Hematopoietic multipotent progenitor cell treated with erythropoietin and hydrocortisone succinate and interleukin-3 and kit ligand, for 17 days (in vitro differentiated cells): ENCODE data around the gene SUN2.

ENCODE experiments used
- DNase-seq: peaks from one replicate; pipeline ENCODE4 v3.0.0-alpha.2; 2015; ENCODE audit warnings: low spot score

The SUN2 gene

DNA sequence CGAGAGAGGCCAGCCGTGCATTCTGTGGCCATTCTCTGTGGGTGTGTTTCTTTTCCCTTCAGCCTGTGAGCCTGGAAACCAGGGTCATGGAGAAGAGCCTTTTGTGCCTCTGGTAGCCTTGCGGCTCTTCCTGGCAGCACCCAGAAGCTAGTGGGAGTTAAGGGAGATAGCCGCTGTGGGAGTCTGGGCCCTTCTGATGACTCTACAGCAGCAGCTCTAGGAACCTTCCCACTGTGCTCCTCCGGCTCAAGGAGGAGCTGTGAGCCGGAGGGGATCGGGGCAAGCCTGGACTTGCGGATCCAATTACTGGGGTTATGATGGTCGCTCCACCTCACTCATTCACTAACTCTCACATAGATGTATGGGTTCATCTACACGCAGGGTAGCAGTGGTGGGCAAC is 39.5 kb downstream of the SUN2 start:
- DNase-seq, result no peak

DNA sequence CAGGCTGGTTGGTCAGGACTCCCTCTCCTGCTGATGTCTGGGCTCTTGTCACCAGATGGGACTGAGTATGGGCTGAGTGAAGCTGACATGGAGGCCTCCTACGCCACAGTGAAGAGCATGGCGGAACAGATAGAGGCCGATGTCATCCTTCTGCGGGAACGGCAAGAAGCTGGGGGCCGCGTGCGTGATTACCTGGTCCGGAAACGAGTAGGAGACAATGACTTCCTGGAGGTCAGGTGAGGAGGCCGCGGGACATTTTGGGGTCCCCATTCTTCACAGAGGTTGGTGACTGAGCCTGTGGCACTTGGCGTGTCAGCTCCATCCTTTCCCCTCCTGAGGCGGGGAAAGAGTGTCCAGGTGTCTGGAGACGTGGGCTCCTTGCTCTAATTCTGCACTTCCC is 39.9 kb downstream of the SUN2 start:
- no peak for DNase-seq

DNA sequence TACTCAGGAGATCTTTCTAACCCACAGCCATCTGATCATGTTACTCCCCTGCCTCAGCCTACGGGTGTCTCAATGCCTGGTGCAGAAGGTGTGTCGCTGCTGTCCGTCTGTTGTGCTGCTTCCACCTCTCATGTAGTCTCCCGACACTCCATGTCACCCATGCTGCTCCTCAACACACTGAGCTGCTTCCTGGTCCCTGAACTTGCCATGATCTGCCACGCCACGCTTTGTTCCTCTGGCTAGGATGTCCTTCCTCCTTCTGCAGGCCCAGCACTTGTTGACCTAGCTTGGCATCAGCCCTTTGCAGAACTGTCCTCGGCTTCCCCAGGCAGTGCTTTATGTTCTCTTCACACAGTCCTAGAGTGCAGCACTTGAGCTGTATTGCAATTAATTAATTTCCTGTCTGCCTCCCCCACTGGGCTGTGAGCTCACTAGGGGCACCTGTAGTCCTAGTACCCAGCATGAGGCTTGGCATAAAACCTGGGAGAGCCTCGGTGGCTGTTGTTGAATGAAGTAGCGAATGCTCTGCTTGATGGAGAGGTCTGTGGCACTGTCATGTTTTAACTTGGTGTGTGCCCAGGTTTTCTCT is 40.5 kb downstream of the SUN2 start:
- DNase-seq, result no peak

DNA sequence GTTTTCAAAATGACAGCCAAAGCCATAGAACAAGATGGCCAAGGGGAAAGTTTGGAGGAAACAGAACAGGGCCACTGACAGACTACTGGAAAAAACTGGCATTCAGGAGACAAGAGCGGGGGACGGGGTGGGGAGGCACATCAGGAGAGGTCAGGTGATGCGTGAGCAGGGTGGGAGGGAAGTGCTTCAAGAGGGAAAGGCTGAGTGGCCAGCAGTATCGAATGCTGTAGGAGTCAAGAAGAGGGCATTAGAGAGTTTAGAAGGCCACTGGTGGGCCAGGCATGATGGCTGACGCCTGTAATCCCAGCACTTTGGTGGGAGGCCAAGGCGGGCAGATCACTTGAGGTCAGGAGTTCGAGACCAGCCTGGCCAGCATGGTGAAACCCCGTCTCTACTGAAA is 41.9 kb downstream of the SUN2 start:
- DNase-seq, result no peak

DNA sequence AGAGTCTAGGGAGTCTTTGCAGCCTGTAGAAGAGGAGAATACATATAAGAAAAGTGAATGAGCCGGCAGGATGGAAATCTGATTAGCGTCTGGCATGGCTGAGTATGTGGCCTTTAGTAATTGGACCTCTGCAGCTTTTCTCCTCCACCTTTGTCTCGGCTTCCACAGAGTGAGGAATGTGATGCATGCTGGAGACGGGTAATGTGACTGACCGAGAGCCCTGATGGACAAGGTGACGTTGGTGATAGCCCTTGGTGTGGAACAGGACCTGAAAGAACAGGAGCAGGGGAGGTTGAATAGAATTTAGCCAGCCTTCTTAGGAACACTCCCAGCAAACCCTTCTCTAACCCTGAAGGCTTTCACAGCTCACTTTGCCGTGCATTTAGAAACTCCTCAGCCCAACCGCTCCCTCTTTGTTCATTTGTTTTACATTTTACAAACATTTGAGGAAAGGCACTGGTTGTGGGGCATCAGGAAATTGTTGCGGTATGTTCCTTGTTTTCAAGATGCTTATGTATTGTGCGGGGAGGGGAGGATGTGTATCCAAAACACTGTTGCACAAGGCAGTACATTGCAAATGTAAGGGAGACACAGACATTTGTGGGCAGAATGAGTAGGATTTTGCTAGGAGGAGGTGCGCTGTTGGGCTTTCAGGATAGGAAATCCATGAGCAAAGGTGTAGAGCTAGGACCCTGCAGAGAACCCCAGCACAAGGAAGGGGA is 43.2 kb downstream of the SUN2 start:
- no peak for DNase-seq

DNA sequence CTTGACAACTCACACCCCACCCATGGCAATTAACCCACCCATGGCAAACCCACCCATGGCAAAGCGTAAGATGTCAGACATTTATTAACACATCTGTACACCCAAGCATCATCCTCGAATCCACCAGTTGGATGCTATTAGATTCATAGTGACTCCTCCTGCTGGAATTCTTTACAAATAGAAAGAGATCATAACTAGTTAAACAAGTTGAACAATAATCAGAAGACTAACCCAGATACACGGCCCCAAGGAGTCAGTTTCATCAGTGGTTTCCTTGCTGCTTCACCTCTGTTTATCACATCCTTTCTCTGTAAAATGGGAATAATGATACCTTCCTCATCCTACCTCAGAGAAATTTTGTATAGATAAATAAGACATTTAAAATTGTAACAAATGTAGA is 44.9 kb downstream of the SUN2 start:
- DNase-seq, result no peak

DNA sequence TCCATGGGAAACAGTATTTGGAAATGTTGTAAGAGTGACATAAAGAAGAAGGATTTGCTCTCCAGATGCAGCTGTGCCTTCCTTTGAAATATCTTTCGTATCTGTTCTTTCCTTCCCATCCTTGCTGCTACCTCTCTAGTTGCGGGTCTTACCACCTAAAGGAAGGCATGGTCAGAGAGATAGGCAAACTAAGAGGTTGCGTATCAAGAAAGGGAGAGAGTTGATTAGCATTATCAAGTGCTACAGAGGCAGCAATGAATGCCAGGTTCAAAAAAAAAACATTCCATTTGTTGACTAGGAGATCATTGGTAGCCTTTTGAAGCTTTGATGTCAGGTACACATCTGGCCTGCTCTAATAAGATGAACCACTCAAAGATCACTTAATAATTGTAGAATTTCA is 45.4 kb downstream of the SUN2 start:
- DNase-seq, result peak; percentile 77

DNA sequence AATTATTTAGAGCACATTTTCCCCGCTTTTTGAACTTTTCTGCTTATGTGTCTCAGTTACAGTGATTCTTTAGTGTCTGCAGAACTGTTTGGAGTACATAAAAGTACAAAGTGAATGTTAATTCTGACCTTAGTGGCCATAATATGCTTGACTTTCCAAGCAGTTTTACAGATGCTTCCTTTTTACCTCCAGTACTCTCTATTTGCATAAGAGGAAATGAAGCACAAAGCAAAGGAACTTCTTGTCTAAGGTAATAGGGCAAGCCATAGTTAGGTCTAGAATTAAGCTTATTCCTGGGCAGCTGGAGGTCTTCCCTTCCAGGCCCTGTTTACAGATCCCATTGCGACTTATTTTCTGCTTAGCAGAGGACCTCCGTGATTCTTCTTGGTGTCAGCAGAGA is 46.5 kb downstream of the SUN2 start:
- DNase-seq, result no peak

DNA sequence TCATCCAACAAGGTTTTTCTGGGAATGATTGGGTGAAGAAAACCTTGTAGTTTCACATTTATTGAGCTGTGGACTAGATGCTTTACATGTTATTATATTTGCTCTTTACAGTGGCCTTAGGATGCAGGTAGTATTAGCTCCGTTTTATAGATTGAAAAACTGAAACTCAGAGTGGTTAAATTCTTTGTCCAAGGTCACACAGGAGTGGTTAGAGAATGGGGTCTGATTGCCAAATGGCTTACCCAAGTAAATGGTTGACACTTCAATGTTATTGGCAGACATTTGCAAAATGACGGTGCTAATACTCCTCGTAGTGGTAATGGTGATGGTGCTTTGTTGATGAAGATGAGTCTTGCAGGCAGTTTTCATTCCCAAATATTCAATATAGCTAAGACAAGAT is 47.8 kb downstream of the SUN2 start:
- DNase-seq, result peak; percentile 37

DNA sequence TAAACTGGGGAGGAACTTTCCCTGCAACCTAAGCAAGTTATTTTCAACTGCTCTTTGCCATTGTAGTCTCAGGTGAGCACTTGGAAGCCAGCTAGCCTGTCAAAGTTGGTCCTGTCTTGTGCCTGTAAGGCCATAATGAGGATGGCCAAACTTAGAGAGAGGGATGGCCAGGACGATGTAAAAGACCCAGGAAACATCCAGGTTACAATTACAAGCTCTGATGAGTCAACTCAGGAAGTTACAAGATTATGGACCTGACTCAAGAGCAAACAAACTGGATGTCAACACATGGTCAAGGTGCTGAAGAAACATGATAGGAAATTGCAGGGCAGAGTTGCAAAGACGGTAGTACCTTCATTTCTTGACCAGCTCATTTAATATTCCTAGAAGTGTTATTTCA is 48.5 kb downstream of the SUN2 start:
- DNase-seq, result peak; percentile 72

DNA sequence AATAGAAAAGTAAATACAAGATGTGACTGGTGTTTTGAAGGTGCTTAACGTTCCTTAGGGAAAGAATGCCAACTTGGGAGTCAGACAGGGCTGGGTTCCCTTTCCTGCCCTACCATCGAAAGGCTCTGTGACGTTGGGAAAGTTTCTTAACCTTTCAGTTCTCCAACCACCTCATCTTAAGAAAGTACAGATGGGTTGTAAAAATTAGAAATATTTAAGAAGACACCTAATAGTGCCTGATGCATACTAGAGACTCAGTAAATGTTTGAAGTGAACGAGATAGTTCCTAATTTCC is 49.0 kb downstream of the SUN2 start:
- DNase-seq, result no peak

DNA sequence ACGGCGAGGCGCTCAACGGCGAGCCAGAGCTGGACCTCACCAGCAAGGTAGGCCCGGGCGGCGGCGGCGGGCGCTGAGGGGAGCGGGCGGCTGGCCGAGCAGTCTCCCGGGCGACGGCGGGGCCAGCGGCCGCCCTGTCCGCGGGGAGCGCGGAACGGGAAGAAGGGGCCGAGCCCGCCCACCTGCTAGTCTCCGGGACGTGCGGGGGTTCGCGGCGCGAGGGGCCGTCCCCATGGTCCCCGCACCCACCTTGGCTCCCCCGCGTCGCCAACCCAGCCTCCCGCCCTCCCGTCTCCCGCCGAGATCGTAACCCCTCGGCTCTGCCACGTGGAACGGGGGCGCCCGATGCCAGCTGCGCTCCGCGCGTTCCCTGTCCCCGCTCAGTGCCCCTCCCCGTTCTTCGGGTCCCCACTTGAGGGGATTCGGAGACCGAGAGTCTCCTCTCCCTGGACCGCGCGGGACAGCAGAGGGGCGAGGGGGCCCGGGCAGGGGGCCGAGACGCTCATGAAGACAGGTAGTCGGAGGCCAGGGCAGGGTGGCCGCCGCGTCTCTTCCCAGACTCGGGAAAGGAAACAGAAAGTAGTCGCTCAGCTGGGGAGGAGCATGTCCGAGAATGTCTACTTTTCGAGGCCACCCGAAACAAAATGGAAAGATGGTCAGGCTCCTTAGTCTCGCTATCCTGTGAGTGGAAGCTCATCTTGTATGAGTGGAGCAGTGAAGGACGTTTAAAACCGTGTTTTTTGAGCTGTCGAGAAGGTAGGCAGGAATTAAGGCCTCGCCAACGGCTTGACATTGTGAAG is 49.5 kb downstream of the SUN2 start:
- peak; percentile 60 for DNase-seq

DNA sequence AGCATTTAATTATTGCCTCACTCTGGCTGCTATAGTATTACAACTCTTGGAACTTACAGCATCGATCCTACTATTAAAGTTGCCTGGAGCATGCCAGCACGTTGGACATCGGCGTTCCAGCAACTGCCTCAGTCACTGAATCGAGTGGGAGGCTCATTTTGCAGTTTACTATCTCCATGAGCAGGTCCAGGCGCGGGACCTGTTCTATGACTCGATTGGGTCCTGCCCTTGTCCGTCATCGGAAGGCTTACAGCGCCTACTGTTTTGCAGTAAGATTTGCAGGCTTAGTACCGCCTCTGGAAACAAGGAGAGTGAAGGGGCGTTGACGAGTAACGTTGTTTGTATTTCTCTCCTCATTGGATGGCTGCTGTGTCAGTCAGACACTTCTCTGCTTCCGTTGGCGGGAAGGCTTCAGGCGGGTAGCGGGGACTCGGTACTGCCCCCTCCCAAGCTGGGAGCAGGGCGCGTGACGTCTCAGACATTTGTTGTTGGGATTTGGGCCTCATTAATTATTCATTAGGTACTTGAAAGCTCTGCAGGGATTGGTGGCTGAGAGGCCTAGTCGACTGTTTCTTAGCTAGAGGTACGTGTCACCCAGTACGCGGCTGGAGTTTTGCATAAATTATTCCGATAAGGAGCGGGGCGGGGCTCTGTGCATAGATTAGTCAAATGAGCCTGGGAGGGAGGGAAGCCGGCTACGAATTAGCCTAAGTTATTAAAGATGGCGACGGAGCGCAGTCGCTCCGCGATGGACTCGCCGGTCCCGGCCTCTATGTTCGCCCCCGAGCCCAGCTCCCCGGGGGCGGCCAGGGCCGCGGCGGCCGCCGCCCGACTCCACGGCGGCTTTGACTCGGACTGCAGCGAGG is 50.3 kb downstream of the SUN2 start, which contains the start of gene GTPBP1:
TSS of gene GTPBP1 (plus strand) at position 710 of the 866 bp plus-strand sequence. CDS start at position 722, 12 bp downstream.
- peak; percentile 100 for DNase-seq

DNA sequence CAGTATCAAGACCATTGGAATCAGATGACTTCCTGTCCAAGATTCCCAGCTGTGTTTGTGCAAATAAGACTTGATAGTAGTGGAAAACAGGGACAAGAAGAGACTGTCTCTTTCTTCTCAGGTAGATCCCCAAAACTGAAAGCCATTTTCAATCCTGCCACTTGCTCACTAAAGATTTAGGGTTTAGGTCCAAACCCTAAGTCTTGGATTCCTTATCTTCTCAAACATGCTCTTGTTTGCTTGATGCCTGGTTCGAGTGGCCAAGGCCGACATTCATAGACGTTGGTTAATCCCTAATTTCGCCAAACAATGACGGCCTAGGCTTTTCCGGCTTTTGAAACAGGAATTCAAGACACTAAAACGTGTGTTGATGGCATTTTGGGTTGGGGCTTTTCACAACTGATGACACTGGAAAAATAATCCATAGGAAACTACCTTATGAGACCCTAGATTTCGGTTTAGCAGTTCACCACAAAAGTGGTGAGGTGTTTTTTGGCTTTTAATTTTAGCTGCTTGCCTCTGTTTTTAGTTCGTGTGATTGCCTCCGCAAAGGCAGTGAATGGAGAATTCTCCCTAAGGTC is 51.1 kb downstream of the SUN2 start:
- peak; percentile 58 for DNase-seq

DNA sequence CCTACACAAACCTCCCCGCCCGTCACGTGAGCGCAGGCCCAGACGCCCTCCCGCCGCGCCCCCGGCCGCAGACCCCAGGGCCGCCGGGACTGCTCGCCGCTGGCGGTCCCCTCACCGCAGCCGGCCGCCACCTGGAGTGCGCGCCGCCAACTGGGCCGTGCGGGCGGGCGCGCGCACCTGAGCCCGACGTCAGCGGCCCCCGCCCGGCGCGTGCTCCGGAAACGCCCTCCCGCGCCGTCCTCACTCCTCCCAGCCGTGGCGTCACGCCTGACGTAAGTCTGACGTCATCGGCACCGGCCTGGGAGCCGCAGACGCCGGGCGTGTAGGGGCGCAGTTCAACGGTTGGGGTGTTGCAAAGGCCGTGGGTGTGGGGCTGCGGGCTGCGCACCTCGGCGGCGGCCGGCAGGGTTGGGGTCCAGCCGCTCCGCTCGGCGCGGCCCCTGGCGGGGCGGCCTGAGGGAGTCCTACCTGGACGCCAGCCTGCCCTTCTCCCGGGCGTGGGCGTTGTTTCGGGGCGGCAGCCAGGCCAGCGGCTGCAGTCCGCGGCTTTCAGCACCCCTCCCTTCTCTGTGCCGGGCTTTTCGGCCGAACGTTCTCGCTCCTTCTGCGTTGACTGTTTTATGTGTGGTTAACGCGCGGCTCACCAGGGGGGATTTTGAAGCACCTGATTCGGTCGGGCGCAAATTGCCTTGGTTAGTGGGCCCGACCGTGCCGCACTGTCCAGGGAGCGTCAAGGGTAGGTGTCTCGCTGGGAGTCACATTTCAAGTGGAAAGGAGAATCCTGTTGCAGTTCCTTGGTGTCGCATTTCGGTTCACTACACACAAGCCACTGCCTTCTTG is 54.8 kb downstream of the SUN2 start, which contains the start of gene JOSD1:
TSS of gene JOSD1 (minus strand) at position 155 of the 840 bp plus-strand sequence. CDS start 956 bp downstream, outside the sequence.
- peak; percentile 99 for DNase-seq

DNA sequence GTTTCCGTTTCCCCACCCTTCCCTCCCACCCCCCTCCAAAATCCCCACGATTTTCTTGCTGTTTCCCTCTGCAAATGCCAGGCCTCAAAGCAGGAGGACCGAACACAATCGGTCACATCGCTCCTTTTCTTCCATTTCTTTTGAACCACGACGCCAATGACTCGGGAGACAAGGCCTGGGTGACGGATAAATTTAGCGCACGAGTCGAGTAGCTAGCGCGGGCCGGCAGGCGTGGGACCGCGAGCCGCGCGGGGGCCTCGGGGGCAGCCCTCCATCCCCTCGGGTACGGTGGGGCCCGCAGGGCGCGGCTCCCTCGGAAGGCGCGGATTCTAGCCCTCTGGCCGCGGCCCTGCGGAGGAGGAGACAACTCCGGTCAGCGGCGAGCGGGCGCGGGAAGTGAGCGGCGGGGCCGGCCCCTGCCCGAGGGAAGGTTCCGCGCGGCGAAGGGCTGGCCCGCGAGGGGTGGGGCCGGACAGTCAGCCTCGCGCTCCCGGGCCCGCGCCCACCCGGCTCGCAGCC is 55.5 kb downstream of the SUN2 start:
- DNase-seq, result no peak

DNA sequence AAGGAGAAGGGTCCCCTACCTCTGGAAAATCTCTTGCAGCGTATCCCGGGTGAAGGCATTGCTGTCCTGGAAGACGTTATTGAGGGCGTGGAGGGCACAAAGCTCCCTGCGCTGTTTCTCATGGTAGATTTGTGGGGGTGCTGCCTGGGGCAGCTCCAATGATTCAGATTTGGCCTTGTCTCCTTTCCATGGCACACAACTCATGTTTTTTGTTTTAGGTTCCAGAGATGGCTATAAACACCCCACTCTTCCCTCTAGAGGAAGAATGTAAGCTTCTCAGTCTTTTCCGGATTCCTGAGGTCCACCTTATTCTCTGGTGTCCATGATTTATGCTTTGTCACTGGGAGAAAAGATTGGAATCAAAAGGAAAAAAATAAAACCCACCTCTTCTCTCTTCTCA is 56.0 kb downstream of the SUN2 start:
- peak; percentile 47 for DNase-seq

DNA sequence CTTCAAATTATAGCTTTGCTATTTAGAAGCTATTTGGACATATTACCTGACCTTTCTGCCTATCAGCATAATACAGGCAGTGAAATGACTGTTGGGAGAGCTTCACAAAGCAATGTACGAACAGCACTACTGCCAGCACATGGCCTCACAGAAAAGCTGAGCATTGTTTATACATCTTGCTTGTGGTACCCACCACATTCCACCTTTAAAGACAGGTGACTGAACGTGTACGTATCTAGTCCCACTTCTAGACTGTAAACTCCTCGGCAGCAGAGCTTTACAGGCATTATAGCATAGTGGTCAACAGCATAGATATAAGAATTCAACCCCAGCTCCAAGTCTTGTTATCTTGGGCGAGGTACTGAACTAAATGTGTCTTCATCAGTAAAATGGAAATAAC is 56.7 kb downstream of the SUN2 start:
- no peak for DNase-seq

DNA sequence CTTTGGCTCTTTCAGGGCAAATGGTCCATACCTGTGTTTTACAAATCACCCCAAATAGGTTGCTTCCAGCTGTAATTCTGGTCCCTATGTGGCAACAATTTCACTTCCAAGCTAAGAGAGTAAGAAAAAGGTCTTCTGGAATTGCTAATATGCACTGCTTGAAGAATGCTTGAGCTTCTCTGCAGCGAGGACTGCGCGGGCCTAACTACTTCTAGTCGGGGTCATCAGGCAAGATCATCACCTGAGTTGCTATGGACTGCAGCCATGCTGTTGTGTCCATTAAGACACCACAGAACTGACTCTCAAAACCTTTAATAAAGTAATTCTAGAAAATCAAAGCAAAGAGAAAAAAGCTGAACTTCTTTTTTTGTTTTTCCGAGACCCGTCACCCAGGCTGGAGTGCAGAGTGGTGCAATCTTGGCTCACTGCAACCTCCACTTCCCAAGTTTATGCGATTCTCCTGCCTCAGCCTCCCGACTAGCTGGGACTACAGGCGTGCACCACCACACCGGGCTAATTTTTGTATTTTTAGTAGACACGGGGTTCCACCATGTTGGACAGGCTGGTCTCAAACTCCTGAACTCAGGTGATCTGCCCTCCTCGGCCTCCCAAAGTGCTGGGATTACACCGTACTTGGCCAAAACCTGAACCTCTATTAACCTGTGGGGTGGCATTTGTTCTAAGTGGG is 57.2 kb downstream of the SUN2 start:
- no peak for DNase-seq
